Endothelial cell of umbilical vein (primary cell): ENCODE data around the gene COMMD7. TPM values are rescaled to one million over a fixed set of nuclear protein-coding genes. Genes with fewer than 3 reads are reported as not detected.

Experiments used
- BruUV-seq: library from RNA; stranded (reverse); fragments of 400-500 nt; replicated peaks from 2 replicates; lab custom pipeline; 2021; lab: Mats Ljungman, UMichigan
- CTCF ChIA-PET: fragments of 300-600, 350-600 bp; sonication (Branson Sonifier 250); formaldehyde crosslinking; loops from one replicate; lab custom pipeline; 2021; ENCODE audit warnings: antibody characterized with exemption, inconsistent platforms; lab: Charles Lee
- POLR2A ChIA-PET: fragments of 300-600, 350-600 bp; sonication (Branson Sonifier 250); formaldehyde crosslinking; loops from one replicate; lab custom pipeline; 2021; ENCODE audit warnings: antibody characterized with exemption, inconsistent platforms; lab: Charles Lee
- DNase-seq: peaks from one replicate; pipeline ENCODE4 v3.0.0-alpha.2; 2011; ENCODE audit warnings: low read depth, low spot score
- FAIRE-seq: peaks from 2 replicates; lab custom pipeline; 2011; peaks lifted over from hg19 to GRCh38; lab: Jason Lieb, UNC
- H2AFZ ChIP-seq: 2 replicates; pipeline ENCODE4 v1.6.0; 2012; ENCODE audit warnings: low read depth, low read length, control low read depth, inconsistent platforms
- H3K27ac ChIP-seq: 2 replicates; pipeline ENCODE4 v1.5.1; 2011; ENCODE audit warnings: low read depth, mild to moderate bottlenecking, control low read depth, low read length, moderate library complexity; ENCODE audit not compliant: insufficient read depth
- H3K27me3 ChIP-seq, 2 experiments: 2 replicates each; pipeline versions ENCODE4 v1.6.0 to v1.6.1; 2011; ENCODE audit warnings: low read length in 2 of 2, mixed read lengths in 1 of 2; ENCODE audit not compliant: control insufficient read depth in 2 of 2, insufficient read depth in 2 of 2
- H3K36me3 ChIP-seq, 2 experiments: 2 replicates in 1 of 2; 3 replicates in 1 of 2; pipeline ENCODE4 v1.5.1; 2011; ENCODE audit warnings: low read length in 2 of 2, mild to moderate bottlenecking in 1 of 2, moderate library complexity in 1 of 2; ENCODE audit not compliant: control insufficient read depth in 2 of 2, insufficient read depth in 2 of 2; ENCODE audit errors: extremely low read depth in 1 of 2
- H3K4me1 ChIP-seq: 3 replicates; pipeline ENCODE4 v1.5.1; 2011; ENCODE audit warnings: mild to moderate bottlenecking, low read length; ENCODE audit not compliant: control insufficient read depth, insufficient read depth; ENCODE audit errors: extremely low read depth
- H3K4me2 ChIP-seq: 2 replicates; pipeline ENCODE4 v1.6.1; 2011; ENCODE audit warnings: low read length, control low read depth, mixed read lengths; ENCODE audit not compliant: insufficient read depth
- H3K4me3 ChIP-seq, 3 experiments: fragments of 200-600 bp in 1 of 3; sonication (generic), shearing (Covaris generic) in 1 of 3; replicated peaks in 1 of 3; 2 replicates each; pipeline ENCODE4 v1.5.1; 2011 to 2016; ENCODE audit warnings: control low read depth in 3 of 3, low read length in 3 of 3, mild to moderate bottlenecking in 2 of 3, inconsistent platforms in 1 of 3, low read depth in 1 of 3, moderate library complexity in 1 of 3; ENCODE audit not compliant: insufficient read depth in 1 of 3
- H3K79me2 ChIP-seq: 2 replicates; pipeline ENCODE4 v1.6.0; 2012; ENCODE audit warnings: low read length, inconsistent platforms; ENCODE audit not compliant: control insufficient read depth, insufficient read depth
- H3K9ac ChIP-seq: replicated peaks from 2 replicates; pipeline ENCODE3; 2011; ENCODE audit warnings: low read length, control low read depth; ENCODE audit not compliant: insufficient read depth; ENCODE audit errors: extremely low read depth
- H3K9me1 ChIP-seq: replicated peaks from 3 replicates; pipeline ENCODE4 v1.6.0; 2011; ENCODE audit warnings: mild to moderate bottlenecking, low read length; ENCODE audit not compliant: control insufficient read depth, insufficient read depth; ENCODE audit errors: extremely low read depth
- H3K9me3 ChIP-seq: replicated peaks from 2 replicates; pipeline ENCODE4 v1.5.1; 2012; ENCODE audit warnings: low read length, inconsistent platforms; ENCODE audit not compliant: control insufficient read depth, insufficient read depth
- H4K20me1 ChIP-seq: replicated peaks from 2 replicates; pipeline ENCODE3; 2011; ENCODE audit warnings: mild to moderate bottlenecking, low read length; ENCODE audit not compliant: control insufficient read depth, insufficient read depth; ENCODE audit errors: extremely low read depth
- CTCF ChIP-seq, 2 donors: IDR thresholded peaks; 1 replicate in 1 of 2; 2 replicates in 1 of 2; pipeline ENCODE4 v1.5.1; 2011; ENCODE audit warnings: low read length in 2 of 2, mild to moderate bottlenecking in 2 of 2, moderate library complexity in 2 of 2, control low read depth in 1 of 2, inconsistent platforms in 1 of 2, low read depth in 1 of 2; ENCODE audit not compliant: insufficient read depth in 1 of 2; ENCODE audit errors: extremely low read depth in 1 of 2
- EZH2 ChIP-seq: IDR thresholded peaks from 2 replicates; pipeline ENCODE4 v1.6.1; 2012; ENCODE audit warnings: borderline replicate concordance, low read depth, mild to moderate bottlenecking, moderate library complexity, low read length, inconsistent platforms; ENCODE audit not compliant: severe bottlenecking
- FOS ChIP-seq: IDR thresholded peaks from 2 replicates; pipeline ENCODE4 v1.6.1; 2011; ENCODE audit warnings: mild to moderate bottlenecking, low read length, moderate library complexity, borderline replicate concordance; ENCODE audit not compliant: insufficient read depth
- GATA2 ChIP-seq: IDR thresholded peaks from 2 replicates; pipeline ENCODE4 v1.7.0; 2011; ENCODE audit warnings: low read depth, mild to moderate bottlenecking, moderate library complexity, mixed read lengths, low read length; ENCODE audit not compliant: insufficient read length, insufficient read depth
- JUN ChIP-seq: IDR thresholded peaks from 2 replicates; pipeline ENCODE4 v1.6.1; 2011; ENCODE audit warnings: borderline replicate concordance, low read depth; ENCODE audit not compliant: insufficient read length, insufficient read depth
- MAX ChIP-seq: IDR thresholded peaks from 2 replicates; pipeline ENCODE4 v1.6.1; 2011; ENCODE audit not compliant: insufficient read depth, insufficient read length
- MYC ChIP-seq: IDR thresholded peaks from one replicate; pipeline ENCODE4 v1.6.1; 2011; ENCODE audit warnings: mild to moderate bottlenecking, low read depth, low read length
- POLR2A ChIP-seq: IDR thresholded peaks from 2 replicates; pipeline ENCODE4 v1.6.1; 2012; ENCODE audit warnings: low read depth, mild to moderate bottlenecking, control low read depth, low read length
- POLR2AphosphoS5 ChIP-seq: IDR thresholded peaks from 2 replicates; pipeline ENCODE4 v1.6.1; 2012; ENCODE audit warnings: low read depth, mild to moderate bottlenecking, control low read depth, low read length, moderate library complexity; ENCODE audit not compliant: insufficient read depth
- dilution Hi-C: fragments of 300-500 bp; cut with MboI; formaldehyde crosslinking; loops from one replicate; pipeline ENCODE4 v1.15.0; 2019; ENCODE audit warnings: low sequenced_read_pairs; ENCODE audit not compliant: extremely low pct_ligation_motif_present
- intact Hi-C: fragments of 100-400 bp; cut with micrococcal nuclease; formaldehyde crosslinking; loops from one replicate; pipeline ENCODE4 v1.10.0; 2022
- polyA plus RNA-seq, 4 experiments: library from polyadenylated mRNA; depleted of rRNA in 3 of 4; stranded (reverse) in 3 of 4; unstranded in 1 of 4; fragments of >200 nt; gene quantifications; 2 replicates each; pipeline versions ENCODE4 v1.2.1 to v1.2.3, GENCODE V29; 2011 to 2012; ENCODE audit warnings: missing spikeins in 1 of 4
- total RNA-seq: library from RNA; stranded (reverse); gene quantifications from 2 replicates; pipeline ENCODE4 v1.2.3, GENCODE V29; 2021

Gene COMMD7
- total and polyA plus RNA-seq, 2 donors (not counting 3 experiments of a cell fraction or from before 2014, with no cell fraction given) = 58.8 to 72.9 TPM

GRCh38 chr20:32702706-32703425, 40.4 kb downstream of the COMMD7 start:
- H3K4me3 ChIP-seq = no peak overlapping the region

More at GRCh38 chr20:32702706-32703425, 40.4 kb downstream of the COMMD7 start:
- H3K79me2 ChIP-seq = no peaks in the 10 kb centered on the region
- BruUV-seq = TSS peak; percentile 48
- H3K27me3 ChIP-seq = no peaks in the 10 kb centered on the region
- intact Hi-C loops = no loop called here
- H2AFZ ChIP-seq = no peak overlapping the region
- CTCF ChIA-PET = interaction anchor here (2.0 to 2.5 kb wide), 2 partner anchors 11 to 75 kb away, joined by 4 to 11 read pairs; no protein-coding TSS in a partner anchor
- no peak for DNase-seq
- no peak for TF ChIP-seq JUN
- no peak for TF ChIP-seq POLR2AphosphoS5
- TF ChIP-seq EZH2 = no peak
- no peak for TF ChIP-seq FOS
- no peak for TF ChIP-seq MAX
- TF ChIP-seq GATA2 = no peak
- TF ChIP-seq MYC = no peak
- no peak for TF ChIP-seq POLR2A
- TF ChIP-seq CTCF (IDR thresholded peaks at IDR 0.05; ENCODE audit: extremely low read depth in 1 of 2, insufficient read depth in 1 of 2, low read depth in 1 of 2, low read length in 2 of 2) = no peak
- no peaks in the 10 kb centered on the region for H4K20me1 ChIP-seq
- H3K4me2 ChIP-seq = no peak overlapping the region
- peaks cover 8% of the 10 kb centered on the region for H3K4me1 ChIP-seq
- dilution Hi-C loops = no loop called here
- no peak overlapping the region for H3K9ac ChIP-seq
- H3K27ac ChIP-seq = no peak overlapping the region
- no peaks in the 10 kb centered on the region for H3K9me1 ChIP-seq
- H3K36me3 ChIP-seq = peaks cover 6 to 8% of the 10 kb centered on the region in 2 experiments
- no peak for FAIRE-seq
- POLR2A ChIA-PET = no interaction called here
- H3K9me3 ChIP-seq = no peaks in the 10 kb centered on the region
